DMS153 treated with DMSO at 0.1 percent for 48 hours (cell line): ENCODE results near the gene RASSF7.

Experiments
- DNase-seq: peaks from one replicate; lab custom pipeline; 2025; ENCODE audit not compliant: unreplicated experiment; lab: John Stamatoyannopoulos, UW

Gene RASSF7

GRCh38 chr11:550746-551085 is 10.1 kb upstream of the RASSF7 start:
- no peak for DNase-seq

- DNase-seq: no peak
Observed at GRCh38 chr11:551131-551530, 9.6 kb upstream of the RASSF7 start.

- DNase-seq: no peak
Observed at GRCh38 chr11:551596-551995, 9.2 kb upstream of the RASSF7 start.

GRCh38 chr11:553083-553987 is 7.4 kb upstream of the RASSF7 start:
- DNase-seq: no peak

- no peak for DNase-seq
Observed at GRCh38 chr11:553988-554340, 6.8 kb upstream of the RASSF7 start.

- peak; percentile 50 for DNase-seq
Observed at GRCh38 chr11:554428-555226, 6.1 kb upstream of the RASSF7 start.

GRCh38 chr11:555227-555779 is 5.5 kb upstream of the RASSF7 start:
- DNase-seq: no peak

GRCh38 chr11:555780-556661 is 4.7 kb upstream of the RASSF7 start:
- no peak for DNase-seq

- DNase-seq: no peak
Observed at GRCh38 chr11:556662-557256, 4.0 kb upstream of the RASSF7 start.

GRCh38 chr11:557328-558132 is 3.2 kb upstream of the RASSF7 start:
- DNase-seq: no peak

GRCh38 chr11:558503-558902 is 2.3 kb upstream of the RASSF7 start:
- no peak for DNase-seq

GRCh38 chr11:559020-559620 is 1.6 kb upstream of the RASSF7 start:
- no peak for DNase-seq

GRCh38 chr11:559712-560304 is 962 bp upstream of the RASSF7 start:
- DNase-seq: no peak

GRCh38 chr11:561148-562003 is 606 bp downstream of the RASSF7 start:
- DNase-seq: no peak

GRCh38 chr11:562046-562645 is 1.4 kb downstream of the RASSF7 start:
- no peak for DNase-seq

GRCh38 chr11:563066-563811 is 2.5 kb downstream of the RASSF7 start:
- DNase-seq: no peak
